ENCODE measurements around the gene DNAJC10. TPM values are rescaled to one million over a fixed set of nuclear protein-coding genes. Genes with fewer than 3 reads are reported as not detected.
"Not testable (repeated sequence)": the region's sequence is repeated elsewhere in the genome, so short reads cannot be mapped to it uniquely, and the experiment has no call there.

DNAJC10 gene
- total RNA-seq (10 to 100 TPM; 54.7 to 72.1 (median 57.7) TPM), polyA plus RNA-seq (13.1 TPM)
- long read RNA-seq, donor 1, full-length matches to known transcripts, result 64 of 95 reads
- long read RNA-seq, donor 1, partial matches to known transcripts, result 13 of 95 reads
- long read RNA-seq, donor 1, other reads (novel, unspliced or antisense), result 18 of 95 reads
- long read RNA-seq, donor 2, full-length matches to known transcripts, result 23 of 31 reads
- long read RNA-seq, donor 2, partial matches to known transcripts, result 4 of 31 reads
- long read RNA-seq, donor 2, other reads (novel, unspliced or antisense), result 4 of 31 reads
- long read RNA-seq, donor 3, full-length matches to known transcripts, result 114 of 174 reads
- long read RNA-seq, donor 3, partial matches to known transcripts, result 31 of 174 reads
- long read RNA-seq, donor 3, other reads (novel, unspliced or antisense), result 29 of 174 reads
- long read RNA-seq, donor 4, full-length matches to known transcripts, result 38 of 47 reads
- long read RNA-seq, donor 4, partial matches to known transcripts, result 3 of 47 reads
- long read RNA-seq, donor 4, other reads (novel, unspliced or antisense), result 6 of 47 reads

GRCh38 chr2:182715892-182716649 lies at the start of gene DNAJC10:
Gene DNAJC10 (plus strand): TSS chr2:182716257. CDS start chr2:182718087, 1,830 bp downstream.
- Histone ChIP-seq H3K4me1 (ENCODE audit: control insufficient read depth, insufficient read depth, low read length) (no peaks in the 10 kb centered on the region), H3K4me3 (ENCODE audit: low read length) (peak within 1 kb of the TSS; percentile 90), H3K27me3 (ENCODE audit: control insufficient read depth, insufficient read depth) (no peaks in the 10 kb centered on the region), H3K9me3 (ENCODE audit: control insufficient read depth, low read length) (no peaks in the 10 kb centered on the region), H3K27ac (ENCODE audit: low read length) (peak within 1 kb of the TSS; percentile 63)
- under 1% methylated on average over 69 of the region's 69 CpGs for WGBS
- intact Hi-C loops (cut with DNase I), result no loop called here
- peak; percentile 92 to 95 (median 94) for DNase-seq
- ATAC-seq, result peak; percentile 98 to 99

- DNase-seq (no peak), ATAC-seq (no peak)
- WGBS, result 71% methylated on average over 1 of the region's 1 CpG
- Histone ChIP-seq H3K27ac (ENCODE audit: low read length) (no peak overlapping the region), H3K27me3 (ENCODE audit: control insufficient read depth, insufficient read depth) (no peaks in the 10 kb centered on the region), H3K4me1 (ENCODE audit: control insufficient read depth, insufficient read depth, low read length) (no peaks in the 10 kb centered on the region), H3K9me3 (ENCODE audit: control insufficient read depth, low read length) (no peaks in the 10 kb centered on the region), H3K4me3 (ENCODE audit: low read length) (no peak overlapping the region)
- intact Hi-C loops (cut with DNase I), result no loop called here
Observed at GRCh38 chr2:182666674-182667314, 49.3 kb upstream of the DNAJC10 start.

- Histone ChIP-seq H3K4me3 (ENCODE audit: low read length) (no peak overlapping the region), H3K9me3 (ENCODE audit: control insufficient read depth, low read length) (no peaks in the 10 kb centered on the region), H3K27ac (ENCODE audit: low read length) (no peak overlapping the region), H3K4me1 (ENCODE audit: control insufficient read depth, insufficient read depth, low read length) (no peaks in the 10 kb centered on the region), H3K27me3 (ENCODE audit: control insufficient read depth, insufficient read depth) (no peaks in the 10 kb centered on the region)
- ATAC-seq (no peak), DNase-seq (no peak)
- 90% methylated on average over 1 of the region's 1 CpG for WGBS
- intact Hi-C loops (cut with DNase I), result no loop called here
Observed at GRCh38 chr2:182667315-182667695, 48.8 kb upstream of the DNAJC10 start.

GRCh38 chr2:182668671-182669070 lies 47.4 kb upstream of the DNAJC10 start:
- intact Hi-C loops (cut with DNase I), result no loop called here
- Histone ChIP-seq H3K9me3 (ENCODE audit: control insufficient read depth, low read length) (no peaks in the 10 kb centered on the region), H3K27ac (ENCODE audit: low read length) (no peak overlapping the region), H3K4me1 (ENCODE audit: control insufficient read depth, insufficient read depth, low read length) (no peaks in the 10 kb centered on the region), H3K27me3 (ENCODE audit: control insufficient read depth, insufficient read depth) (no peaks in the 10 kb centered on the region), H3K4me3 (ENCODE audit: low read length) (no peak overlapping the region)
- ATAC-seq, result no peak
- no peak for DNase-seq
- WGBS, result 55% methylated on average over 6 of the region's 6 CpGs

- Histone ChIP-seq H3K9me3 (ENCODE audit: control insufficient read depth, low read length) (no peaks in the 10 kb centered on the region), H3K4me1 (ENCODE audit: control insufficient read depth, insufficient read depth, low read length) (no peaks in the 10 kb centered on the region), H3K27me3 (ENCODE audit: control insufficient read depth, insufficient read depth) (no peaks in the 10 kb centered on the region), H3K27ac (ENCODE audit: low read length) (no peak overlapping the region), H3K4me3 (ENCODE audit: low read length) (no peak overlapping the region)
- intact Hi-C loops (cut with DNase I), result no loop called here
- ATAC-seq (no peak), DNase-seq (no peak)
- 33% methylated on average over 6 of the region's 6 CpGs for WGBS
Observed at GRCh38 chr2:182672466-182673165, 43.4 kb upstream of the DNAJC10 start.

- Histone ChIP-seq H3K27ac (ENCODE audit: low read length) (no peak overlapping the region), H3K27me3 (ENCODE audit: control insufficient read depth, insufficient read depth) (no peaks in the 10 kb centered on the region), H3K4me3 (ENCODE audit: low read length) (no peak overlapping the region), H3K4me1 (ENCODE audit: control insufficient read depth, insufficient read depth, low read length) (no peaks in the 10 kb centered on the region), H3K9me3 (ENCODE audit: control insufficient read depth, low read length) (no peaks in the 10 kb centered on the region)
- DNase-seq, result no peak
- intact Hi-C loops (cut with DNase I), result no loop called here
- WGBS, result 63% methylated on average over 1 of the region's 1 CpG
- no peak for ATAC-seq
Observed at GRCh38 chr2:182680837-182681236, 35.2 kb upstream of the DNAJC10 start.

- no peaks in the 10 kb centered on the region for H3K9me3 ChIP-seq (ENCODE audit: control insufficient read depth, low read length)
- ATAC-seq (no peak), DNase-seq (no peak)
- H3K4me3 ChIP-seq (ENCODE audit: low read length), result no peak overlapping the region
- H3K4me1 ChIP-seq (ENCODE audit: control insufficient read depth, insufficient read depth, low read length), result no peaks in the 10 kb centered on the region
- intact Hi-C loops (cut with DNase I), result no loop called here
- no peak overlapping the region for H3K27ac ChIP-seq (ENCODE audit: low read length)
- 73% methylated on average over 1 of the region's 1 CpG for WGBS
- no peaks in the 10 kb centered on the region for H3K27me3 ChIP-seq (ENCODE audit: control insufficient read depth, insufficient read depth)
Observed at GRCh38 chr2:182682210-182682609, 33.8 kb upstream of the DNAJC10 start.

GRCh38 chr2:182685559-182685958 lies 30.5 kb upstream of the DNAJC10 start:
- ATAC-seq (no peak), DNase-seq (no peak)
- Histone ChIP-seq H3K9me3 (ENCODE audit: control insufficient read depth, low read length) (no peaks in the 10 kb centered on the region), H3K27ac (ENCODE audit: low read length) (no peak overlapping the region), H3K4me3 (ENCODE audit: low read length) (no peak overlapping the region), H3K27me3 (ENCODE audit: control insufficient read depth, insufficient read depth) (no peaks in the 10 kb centered on the region), H3K4me1 (ENCODE audit: control insufficient read depth, insufficient read depth, low read length) (no peaks in the 10 kb centered on the region)
- intact Hi-C loops (cut with DNase I), result no loop called here
- 83% methylated on average over 2 of the region's 2 CpGs for WGBS

- intact Hi-C loops (cut with DNase I); H3K27me3 ChIP-seq (ENCODE audit: control insufficient read depth, insufficient read depth); ATAC-seq; H3K9me3 ChIP-seq (ENCODE audit: control insufficient read depth, low read length); H3K4me3 ChIP-seq (ENCODE audit: low read length); H3K27ac ChIP-seq (ENCODE audit: low read length); H3K4me1 ChIP-seq (ENCODE audit: control insufficient read depth, insufficient read depth, low read length): not testable (repeated sequence)
- DNase-seq, result peak in 1 of 3 donors; percentile 18
- WGBS, result 95% methylated on average over 10 of the region's 10 CpGs
Observed at GRCh38 chr2:182686763-182687162, 29.3 kb upstream of the DNAJC10 start.

- no peak overlapping the region for H3K4me3 ChIP-seq (ENCODE audit: low read length)
- no peak overlapping the region for H3K27ac ChIP-seq (ENCODE audit: low read length)
- no peaks in the 10 kb centered on the region for H3K9me3 ChIP-seq (ENCODE audit: control insufficient read depth, low read length)
- no peak for ATAC-seq
- 98% methylated on average over 4 of the region's 4 CpGs for WGBS
- no peaks in the 10 kb centered on the region for H3K4me1 ChIP-seq (ENCODE audit: control insufficient read depth, insufficient read depth, low read length)
- intact Hi-C loops (cut with DNase I), result no loop called here
- H3K27me3 ChIP-seq (ENCODE audit: control insufficient read depth, insufficient read depth), result no peaks in the 10 kb centered on the region
- DNase-seq, result no peak
Observed at GRCh38 chr2:182694189-182694588, 21.9 kb upstream of the DNAJC10 start.

Data from right cardiac atrium (tissue), 5 donors.